SU-DHL-6 (cell line): ENCODE data around the gene KCNJ1.

ENCODE experiments used
- CTCF ChIP-seq: fragments of 200-600 bp; sonication (generic); IDR thresholded peaks from one replicate; pipeline ENCODE4 v1.5.1; 2017; ENCODE audit warnings: antibody characterized with exemption, mild to moderate bottlenecking, low read length, moderate library complexity; ENCODE audit not compliant: insufficient read depth, poor library complexity, severe bottlenecking
- EZH2phosphoT487 ChIP-seq: fragments of 200-600 bp; sonication (generic), shearing (Covaris generic); conservative IDR thresholded peaks from 2 replicates; pipeline ENCODE4 v1.6.1; 2018; ENCODE audit warnings: mild to moderate bottlenecking, antibody characterized with exemption, low read length, moderate library complexity, mixed read lengths

GRCh38 chr11:128803449-128804245 lies 63.4 kb downstream of the KCNJ1 start:
- TF ChIP-seq CTCF (no peak), EZH2phosphoT487 (no peak)
